ENCODE results near the gene TGIF2.

TGIF2 gene

DNA sequence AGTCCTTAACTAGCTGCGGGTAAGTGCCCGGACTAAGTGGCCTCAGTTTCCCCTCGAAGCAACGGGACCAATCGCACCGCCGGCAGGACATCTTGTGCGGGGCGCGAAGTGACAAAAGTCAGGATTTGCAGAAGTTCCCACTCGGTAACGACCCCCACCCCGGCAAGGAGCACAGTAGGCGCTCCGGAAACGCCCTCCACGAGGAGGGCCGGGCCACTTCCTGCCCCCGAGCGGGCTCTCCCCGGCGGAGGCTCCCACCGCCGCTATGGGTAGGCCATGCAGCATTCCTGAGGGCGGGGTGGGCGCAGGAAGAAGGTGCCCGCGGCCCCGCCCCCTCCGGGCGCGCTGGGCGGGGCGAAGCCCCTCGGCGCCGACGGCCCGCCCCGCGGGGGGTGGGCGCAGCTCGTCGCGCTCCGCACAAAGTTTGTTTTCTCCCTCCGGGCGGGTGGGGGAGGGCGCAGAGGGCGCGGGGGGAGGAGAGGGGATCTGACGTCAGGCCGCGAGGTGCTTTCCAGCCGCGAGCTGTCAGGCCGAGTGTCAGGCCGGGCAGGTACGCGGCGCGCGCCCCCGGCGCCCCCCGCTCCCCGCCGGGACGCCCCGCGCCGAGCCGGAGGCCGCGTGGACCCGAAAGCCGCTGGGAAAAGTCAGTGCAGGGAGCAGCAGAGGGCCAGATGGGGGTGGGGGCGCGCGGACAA is at the start of gene TGIF2:
Gene TGIF2, plus strand, starts transcription at position 495 of the 695 bp plus-strand sequence. CDS start 5,178 bp downstream, outside the sequence.
- Mint-ChIP-seq H3K4me3 (peak within 1 kb of the TSS; percentile 84), H3K36me3 (ENCODE audit: insufficient read depth) (peaks cover 28% of the 10 kb centered on the region), H3K27ac (ENCODE audit: low read depth) (peak within 1 kb of the TSS; percentile 96), H3K4me1 (peaks cover 34% of the 10 kb centered on the region), H3K27me3 (no peaks in the 10 kb centered on the region), H3K9me3 (no peaks in the 10 kb centered on the region)
- DNase-seq (ENCODE audit: low spot score in 2 of 2) (peak; percentile 73 to 86), ATAC-seq (replicated peaks; ENCODE audit: extremely low read depth, poor library complexity, severe bottlenecking) (peak; percentile 76)

- no peaks in the 10 kb centered on the region for H3K4me1 Mint-ChIP-seq
- no peaks in the 10 kb centered on the region for H3K9me3 Mint-ChIP-seq
- peaks cover 29% of the 10 kb centered on the region for H3K36me3 Mint-ChIP-seq (ENCODE audit: insufficient read depth)
- ATAC-seq (replicated peaks; ENCODE audit: extremely low read depth, poor library complexity, severe bottlenecking) = no peak
- DNase-seq (ENCODE audit: low spot score in 2 of 2) = no peak
- no peak overlapping the region for H3K4me3 Mint-ChIP-seq
- no peaks in the 10 kb centered on the region for H3K27me3 Mint-ChIP-seq
- H3K27ac Mint-ChIP-seq (ENCODE audit: low read depth) = no peak overlapping the region
Observed at GRCh38 chr20:36525620-36526365, 47.6 kb upstream of the TGIF2 start.

GRCh38 chr20:36526521-36527011 is 46.8 kb upstream of the TGIF2 start:
- Mint-ChIP-seq H3K27ac (ENCODE audit: low read depth) (no peak overlapping the region), H3K9me3 (no peaks in the 10 kb centered on the region), H3K36me3 (ENCODE audit: insufficient read depth) (peaks cover 28% of the 10 kb centered on the region), H3K27me3 (no peaks in the 10 kb centered on the region), H3K4me3 (no peak overlapping the region), H3K4me1 (no peaks in the 10 kb centered on the region)
- ATAC-seq (replicated peaks; ENCODE audit: extremely low read depth, poor library complexity, severe bottlenecking) (no peak), DNase-seq (ENCODE audit: low spot score in 2 of 2) (no peak)

- Mint-ChIP-seq H3K27ac (ENCODE audit: low read depth) (no peak overlapping the region), H3K27me3 (no peaks in the 10 kb centered on the region), H3K4me3 (no peak overlapping the region), H3K36me3 (ENCODE audit: insufficient read depth) (peaks cover 28% of the 10 kb centered on the region), H3K9me3 (no peaks in the 10 kb centered on the region), H3K4me1 (no peaks in the 10 kb centered on the region)
- DNase-seq (ENCODE audit: low spot score in 2 of 2) (no peak), ATAC-seq (replicated peaks; ENCODE audit: extremely low read depth, poor library complexity, severe bottlenecking) (no peak)
Observed at GRCh38 chr20:36527331-36528125, 45.9 kb upstream of the TGIF2 start.

DNA sequence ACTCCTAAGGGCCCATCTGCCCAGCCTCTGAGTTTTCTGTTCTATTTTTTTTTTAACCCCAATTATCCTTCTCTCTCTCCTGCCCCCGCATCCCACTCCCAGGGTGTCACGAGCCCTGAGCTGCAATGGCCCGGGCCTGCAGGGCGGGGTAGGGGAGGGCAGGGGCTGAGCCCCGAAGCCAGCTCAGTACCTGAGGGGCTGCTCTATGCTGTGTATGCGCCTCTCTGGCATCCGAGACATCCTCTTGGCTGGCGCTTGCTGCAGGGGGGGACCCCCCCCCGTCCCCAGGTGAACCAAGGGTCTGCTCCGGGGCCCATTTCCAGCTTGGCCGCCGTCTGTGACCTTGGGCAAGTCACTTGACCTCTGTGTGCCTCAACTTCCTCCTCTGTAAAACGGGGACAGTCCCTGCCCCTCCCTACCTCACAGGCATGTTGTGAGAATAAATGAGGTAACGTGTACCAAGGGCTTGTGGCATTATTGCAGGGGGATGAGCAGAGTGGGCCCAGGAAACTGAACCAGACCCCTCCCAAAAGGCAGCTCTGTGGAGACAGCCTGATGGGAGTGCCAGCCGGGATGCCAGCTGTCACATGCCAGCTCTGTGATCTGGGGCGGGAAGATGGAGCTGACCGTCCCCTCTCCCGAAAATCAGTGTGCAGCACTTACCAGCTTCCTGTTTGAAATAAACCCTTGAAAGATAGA is 45.1 kb upstream of the TGIF2 start:
- Mint-ChIP-seq H3K4me3 (no peak overlapping the region), H3K4me1 (no peaks in the 10 kb centered on the region), H3K27ac (ENCODE audit: low read depth) (no peak overlapping the region), H3K36me3 (ENCODE audit: insufficient read depth) (peaks cover 26% of the 10 kb centered on the region), H3K27me3 (no peaks in the 10 kb centered on the region), H3K9me3 (no peaks in the 10 kb centered on the region)
- DNase-seq (ENCODE audit: low spot score in 2 of 2) (no peak), ATAC-seq (replicated peaks; ENCODE audit: extremely low read depth, poor library complexity, severe bottlenecking) (no peak)

- no peaks in the 10 kb centered on the region for H3K9me3 Mint-ChIP-seq
- DNase-seq (ENCODE audit: low spot score in 2 of 2) (no peak), ATAC-seq (replicated peaks; ENCODE audit: extremely low read depth, poor library complexity, severe bottlenecking) (no peak)
- no peak overlapping the region for H3K4me3 Mint-ChIP-seq
- no peaks in the 10 kb centered on the region for H3K4me1 Mint-ChIP-seq
- H3K27me3 Mint-ChIP-seq = no peaks in the 10 kb centered on the region
- H3K27ac Mint-ChIP-seq (ENCODE audit: low read depth) = no peak overlapping the region
- peaks cover 26% of the 10 kb centered on the region for H3K36me3 Mint-ChIP-seq (ENCODE audit: insufficient read depth)
Observed at GRCh38 chr20:36528875-36529417, 44.5 kb upstream of the TGIF2 start.

GRCh38 chr20:36532388-36532787 is 41.0 kb upstream of the TGIF2 start:
- Mint-ChIP-seq H3K9me3 (no peaks in the 10 kb centered on the region), H3K4me3 (no peak overlapping the region), H3K4me1 (no peaks in the 10 kb centered on the region), H3K27me3 (no peaks in the 10 kb centered on the region), H3K27ac (ENCODE audit: low read depth) (no peak overlapping the region), H3K36me3 (ENCODE audit: insufficient read depth) (peaks cover 9% of the 10 kb centered on the region)
- DNase-seq (ENCODE audit: low spot score in 2 of 2) (no peak), ATAC-seq (replicated peaks; ENCODE audit: extremely low read depth, poor library complexity, severe bottlenecking) (no peak)

GRCh38 chr20:36532822-36533221 is 40.6 kb upstream of the TGIF2 start:
- Mint-ChIP-seq H3K4me1 (no peaks in the 10 kb centered on the region), H3K9me3 (no peaks in the 10 kb centered on the region), H3K27me3 (no peaks in the 10 kb centered on the region), H3K36me3 (ENCODE audit: insufficient read depth) (peaks cover 6% of the 10 kb centered on the region), H3K27ac (ENCODE audit: low read depth) (no peak overlapping the region), H3K4me3 (no peak overlapping the region)
- ATAC-seq (replicated peaks; ENCODE audit: extremely low read depth, poor library complexity, severe bottlenecking) = no peak
- no peak for DNase-seq (ENCODE audit: low spot score in 2 of 2)

DNA sequence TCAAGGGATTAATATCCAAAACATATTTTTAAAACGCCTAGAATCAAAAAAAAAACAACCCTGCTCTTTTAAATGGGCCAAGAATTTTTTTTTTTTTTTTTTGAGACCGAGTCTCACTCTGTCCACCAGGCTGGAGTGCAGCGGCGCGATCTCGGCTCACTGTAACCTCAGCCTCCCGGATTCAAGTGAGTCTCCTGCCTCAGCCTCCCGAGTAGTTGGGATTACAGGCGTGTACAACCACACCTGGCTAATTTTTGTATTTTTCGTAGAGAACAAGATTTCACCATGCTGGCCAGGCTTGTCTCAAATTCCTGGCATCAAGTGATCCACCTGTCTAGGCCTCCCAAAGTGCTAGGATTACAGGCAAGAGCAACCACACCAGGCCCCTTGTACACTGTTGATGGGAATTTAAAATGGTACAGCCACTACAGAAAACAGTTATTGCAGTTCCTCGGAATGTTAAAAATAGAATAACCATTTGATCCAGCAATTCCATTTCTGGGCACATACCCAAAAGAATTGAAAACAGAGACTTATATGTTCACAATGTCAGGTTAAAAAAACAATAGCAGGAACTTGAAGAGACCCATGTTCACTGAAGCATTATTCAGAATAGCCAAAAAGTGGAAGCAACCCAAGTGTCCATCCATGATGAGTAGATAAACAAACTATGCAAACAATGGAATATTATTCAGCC is 35.2 kb upstream of the TGIF2 start:
- H3K9me3 Mint-ChIP-seq = no peaks in the 10 kb centered on the region
- H3K4me1 Mint-ChIP-seq = no peaks in the 10 kb centered on the region
- H3K4me3 Mint-ChIP-seq = no peak overlapping the region
- no peaks in the 10 kb centered on the region for H3K36me3 Mint-ChIP-seq (ENCODE audit: insufficient read depth)
- no peaks in the 10 kb centered on the region for H3K27me3 Mint-ChIP-seq
- no peak for DNase-seq (ENCODE audit: low spot score in 2 of 2)
- H3K27ac Mint-ChIP-seq (ENCODE audit: low read depth) = no peak overlapping the region
- no peak for ATAC-seq (replicated peaks; ENCODE audit: extremely low read depth, poor library complexity, severe bottlenecking)

DNA sequence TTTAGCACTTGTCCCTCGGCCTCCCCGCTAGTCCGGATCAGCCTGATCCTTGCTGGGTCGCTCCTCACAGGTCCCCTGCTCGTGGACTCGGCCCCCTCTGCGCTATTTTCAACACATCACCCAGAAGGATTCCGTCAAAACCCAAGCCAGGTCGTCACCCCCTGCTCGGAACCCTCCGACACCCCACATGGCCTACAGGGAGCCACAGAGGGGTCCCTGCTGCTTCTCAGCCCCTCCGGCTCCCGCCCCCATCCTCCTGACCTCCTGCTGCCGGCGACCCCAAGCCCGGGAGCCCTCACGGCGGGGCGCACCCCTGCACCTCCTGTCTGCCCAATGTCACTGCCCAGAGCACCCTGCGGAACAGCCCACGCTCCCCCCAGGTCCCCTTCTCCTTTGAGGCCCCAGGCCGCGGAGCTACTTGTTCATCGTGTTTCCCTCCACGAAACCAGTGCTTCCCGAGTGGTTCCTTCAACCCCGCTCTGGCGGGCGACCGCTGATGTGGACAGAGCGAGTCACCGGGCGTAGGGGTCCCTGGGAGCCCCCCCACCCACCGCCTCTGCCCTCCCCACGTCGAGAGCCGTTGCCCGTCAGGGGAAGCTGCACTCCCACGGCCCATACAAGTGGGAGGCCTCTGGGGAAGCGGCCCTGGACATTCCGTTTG is 32.7 kb upstream of the TGIF2 start:
- Mint-ChIP-seq H3K27me3 (no peaks in the 10 kb centered on the region), H3K9me3 (no peaks in the 10 kb centered on the region), H3K4me1 (peaks cover 4% of the 10 kb centered on the region), H3K4me3 (no peak overlapping the region), H3K27ac (ENCODE audit: low read depth) (no peak overlapping the region), H3K36me3 (ENCODE audit: insufficient read depth) (peaks cover 3% of the 10 kb centered on the region)
- ATAC-seq (replicated peaks; ENCODE audit: extremely low read depth, poor library complexity, severe bottlenecking) (no peak), DNase-seq (ENCODE audit: low spot score in 2 of 2) (no peak)

DNA sequence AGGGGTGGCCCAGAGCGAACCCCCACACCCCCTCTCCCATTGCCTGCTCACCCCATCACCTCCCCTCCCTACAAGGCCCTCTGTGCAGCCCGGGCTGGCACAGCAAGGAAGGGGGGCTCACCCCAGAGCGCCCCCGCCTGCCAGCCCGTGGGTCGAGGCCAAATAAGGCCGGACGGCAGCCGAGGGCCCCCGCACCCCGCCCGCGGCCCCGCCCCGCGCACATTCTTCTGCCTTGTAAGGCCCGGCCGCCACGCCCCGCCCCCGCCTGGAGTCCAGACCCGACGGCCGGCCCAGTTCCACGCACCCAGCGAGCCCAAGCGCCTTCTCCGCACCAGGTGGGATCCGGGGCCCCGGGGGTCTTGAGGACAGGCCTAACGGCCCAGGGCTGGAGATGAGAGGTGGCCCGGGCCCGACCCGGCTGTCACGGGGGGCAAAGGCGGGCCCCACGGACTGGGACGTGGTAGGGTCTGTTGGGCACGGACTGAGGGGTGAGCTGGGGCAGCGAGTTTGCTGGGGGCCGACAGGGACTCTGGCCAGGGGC is 32.1 kb upstream of the TGIF2 start, which contains the start of gene MYL9:
Gene MYL9, plus strand, starts transcription at position 293 of the 541 bp plus-strand sequence. CDS start 3,366 bp downstream, outside the sequence.
- Mint-ChIP-seq H3K27me3 (no peaks in the 10 kb centered on the region), H3K9me3 (no peaks in the 10 kb centered on the region), H3K4me1 (peaks cover 4% of the 10 kb centered on the region), H3K27ac (ENCODE audit: low read depth) (no peak within 1 kb of the TSS), H3K36me3 (ENCODE audit: insufficient read depth) (peaks cover 3% of the 10 kb centered on the region), H3K4me3 (no peak within 1 kb of the TSS)
- ATAC-seq (replicated peaks; ENCODE audit: extremely low read depth, poor library complexity, severe bottlenecking) (no peak), DNase-seq (ENCODE audit: low spot score in 2 of 2) (no peak)

Data from central memory CD8-positive, alpha-beta T cell (primary cell).